Endometrium (tissue), 2 donors: Measurements from ENCODE around the gene CNTN5.

Experiments used
- FAIRE-seq: peaks from 2 replicates; lab custom pipeline; 2012; peaks lifted over from hg19 to GRCh38; lab: Jason Lieb, UNC
- donor health status: control.
- donor health status: control.

CNTN5 gene

DNA sequence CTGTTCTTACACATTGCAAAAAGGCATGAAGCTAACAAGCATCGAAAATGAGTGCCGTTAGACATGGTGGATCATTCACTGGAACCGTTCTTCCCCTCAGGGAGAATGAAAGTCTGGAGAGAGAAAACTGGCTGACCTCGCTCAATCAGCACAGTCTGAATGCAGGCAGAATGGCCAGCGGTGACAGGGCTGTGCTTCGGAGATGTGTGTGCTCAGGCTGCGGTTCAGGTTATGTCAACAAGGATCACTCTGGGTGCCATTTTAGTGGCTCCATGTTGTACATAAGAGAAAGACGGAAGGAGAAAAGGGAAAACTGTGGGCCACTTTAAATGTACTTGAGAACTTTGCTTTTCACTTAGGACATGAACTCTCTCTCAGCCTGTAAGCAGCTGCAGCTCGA, 916.6 kb downstream of the CNTN5 start:
- no peak for FAIRE-seq

- no peak for FAIRE-seq
Observed at GRCh38 chr11:99952816-99953215, 932.1 kb downstream of the CNTN5 start.

DNA sequence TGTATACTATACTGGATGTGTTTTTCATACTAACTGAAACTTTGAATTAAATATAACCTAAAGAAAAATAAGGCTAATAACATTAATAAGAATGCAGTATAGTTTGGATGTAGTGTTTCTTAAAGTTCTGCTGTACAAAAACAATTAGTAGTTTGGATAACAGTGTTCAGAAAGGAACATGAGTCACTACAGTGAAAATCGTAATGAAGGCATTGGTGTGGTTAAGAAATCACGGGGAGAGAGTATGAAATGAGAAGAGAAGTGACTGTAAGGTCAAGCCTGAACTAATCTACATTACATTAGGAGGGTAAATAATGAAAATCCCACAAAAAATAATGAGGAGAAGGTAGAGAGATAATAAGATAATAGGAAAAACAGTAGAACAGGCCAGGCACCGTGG, 939.8 kb downstream of the CNTN5 start:
- no peak for FAIRE-seq

GRCh38 chr11:99968336-99968735, 947.6 kb downstream of the CNTN5 start:
- FAIRE-seq: no peak

DNA sequence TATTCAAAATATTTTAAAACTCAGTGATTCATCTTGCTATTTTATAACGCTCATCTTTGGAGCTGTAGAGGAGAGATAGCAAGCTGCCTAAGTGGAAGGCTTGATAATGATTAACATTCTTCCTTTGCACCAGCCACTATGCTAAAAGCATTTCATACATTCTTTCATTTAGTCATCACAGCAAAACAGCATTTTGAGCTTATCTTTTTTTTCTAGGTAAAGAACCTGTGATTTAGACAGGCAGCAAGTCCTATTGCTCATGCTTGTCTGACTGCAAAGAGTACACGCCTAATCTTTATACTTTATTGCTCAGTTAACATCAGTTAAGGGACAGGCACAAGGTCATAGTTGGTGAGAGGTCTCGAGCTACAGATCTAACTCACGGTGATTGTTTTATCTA, 953.2 kb downstream of the CNTN5 start:
- no peak for FAIRE-seq

GRCh38 chr11:99979042-99979441, 958.3 kb downstream of the CNTN5 start:
- FAIRE-seq: no peak

- FAIRE-seq: no peak
Observed at GRCh38 chr11:99987821-99988470, 967.2 kb downstream of the CNTN5 start.

DNA sequence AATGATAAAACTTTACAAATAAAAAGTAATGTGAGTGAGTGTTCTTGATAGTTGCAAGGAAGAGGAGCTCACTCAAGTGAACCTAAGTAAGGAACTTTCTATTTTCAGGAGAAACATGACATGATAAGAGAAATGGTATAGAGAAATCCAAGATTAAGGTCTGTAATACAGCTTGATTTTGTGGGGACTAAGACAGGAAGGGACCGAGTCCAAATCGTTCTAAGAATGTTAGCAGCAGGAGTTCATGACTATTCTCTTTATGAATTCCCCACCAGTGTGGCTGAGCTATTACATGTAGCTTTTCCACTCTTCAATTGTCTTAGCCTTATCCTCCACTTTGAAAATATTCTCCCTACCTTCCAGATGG, 967.7 kb downstream of the CNTN5 start:
- FAIRE-seq: no peak

DNA sequence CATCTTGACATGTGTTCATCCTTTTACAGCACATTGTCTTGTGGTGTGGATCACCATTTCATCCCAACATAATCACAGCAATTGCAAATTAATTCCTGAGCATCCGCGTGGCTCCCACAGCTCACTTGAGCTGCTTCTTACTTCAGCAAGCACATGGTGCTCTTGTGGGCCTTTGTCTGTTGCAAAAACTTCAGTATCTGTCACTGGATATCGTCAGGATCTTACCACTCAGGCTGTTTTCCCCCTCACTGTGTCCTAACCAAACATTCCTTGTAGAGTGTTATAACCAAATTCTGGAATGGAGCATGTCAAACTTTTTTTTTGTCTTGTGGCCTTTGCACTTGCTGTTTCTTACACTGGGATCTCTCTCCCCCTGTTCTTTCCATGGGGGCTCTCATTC, 983.2 kb downstream of the CNTN5 start:
- no peak for FAIRE-seq

- no peak for FAIRE-seq
Observed at GRCh38 chr11:100004541-100004940, 983.8 kb downstream of the CNTN5 start.

- no peak for FAIRE-seq
Observed at GRCh38 chr11:100008417-100008816, 987.7 kb downstream of the CNTN5 start.

- no peak for FAIRE-seq
Observed at GRCh38 chr11:100009728-100010127, 989.0 kb downstream of the CNTN5 start.

DNA sequence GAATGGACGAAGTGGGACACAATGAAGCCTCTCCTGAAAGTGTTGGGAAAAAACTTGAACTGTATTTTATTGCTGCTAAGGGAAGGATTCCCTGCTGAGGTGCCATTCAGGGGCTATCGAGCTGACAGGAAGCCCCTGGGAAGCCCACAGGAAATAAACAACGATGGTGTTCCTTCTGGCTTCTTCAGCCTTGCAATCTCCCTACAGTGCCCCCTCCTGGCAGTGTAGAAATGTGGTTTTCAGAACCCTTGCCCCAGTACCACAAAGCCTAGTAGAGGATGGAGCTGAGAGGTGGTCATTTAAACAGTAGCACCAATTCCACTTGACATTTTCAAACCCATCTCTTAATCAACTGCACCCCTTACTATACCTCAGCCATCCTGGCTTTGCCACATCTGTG, 989.6 kb downstream of the CNTN5 start:
- FAIRE-seq: no peak

- FAIRE-seq: no peak
Observed at GRCh38 chr11:100011697-100012096, 990.9 kb downstream of the CNTN5 start.

DNA sequence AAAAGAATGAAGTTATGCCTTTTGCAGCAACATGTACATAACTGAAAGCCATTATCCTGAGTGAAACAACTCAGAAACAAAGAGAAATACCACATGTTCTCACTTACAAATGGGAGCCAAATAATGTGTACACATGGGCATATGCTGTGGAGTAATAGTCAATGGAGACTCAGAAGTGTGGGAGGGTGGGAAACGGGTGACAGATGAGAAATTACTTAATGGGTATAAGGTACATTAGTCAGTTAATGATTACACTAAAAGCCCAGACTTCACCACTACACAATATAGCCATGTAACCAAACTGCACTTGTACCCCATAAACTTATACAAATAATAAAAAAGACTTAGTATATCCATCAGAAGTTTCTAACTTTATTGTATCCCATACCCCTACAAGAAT, 992.3 kb downstream of the CNTN5 start:
- no peak for FAIRE-seq

DNA sequence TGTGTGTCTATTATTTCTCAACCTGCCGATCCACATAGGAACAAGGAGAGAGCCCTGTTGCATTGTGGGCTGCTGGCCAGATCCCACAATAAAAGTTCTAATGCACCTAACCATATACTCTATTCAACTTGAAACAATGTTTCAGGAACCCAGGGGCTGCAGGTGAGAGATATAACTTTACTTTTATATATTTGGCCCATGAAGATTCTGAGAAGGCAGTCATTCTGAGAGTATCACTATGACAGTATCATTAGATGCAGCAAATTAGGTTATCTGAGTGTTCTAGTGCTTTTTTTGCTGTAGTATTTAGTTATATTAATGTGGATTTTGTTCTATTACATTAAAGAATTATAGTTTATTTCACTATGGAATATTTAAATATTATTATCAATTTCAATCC, 1011.2 kb downstream of the CNTN5 start:
- no peak for FAIRE-seq

GRCh38 chr11:100061006-100061405, 1040.3 kb downstream of the CNTN5 start:
- no peak for FAIRE-seq

- no peak for FAIRE-seq
Observed at GRCh38 chr11:100066399-100066798, 1045.7 kb downstream of the CNTN5 start.

GRCh38 chr11:100068116-100068515, 1047.4 kb downstream of the CNTN5 start:
- no peak for FAIRE-seq

DNA sequence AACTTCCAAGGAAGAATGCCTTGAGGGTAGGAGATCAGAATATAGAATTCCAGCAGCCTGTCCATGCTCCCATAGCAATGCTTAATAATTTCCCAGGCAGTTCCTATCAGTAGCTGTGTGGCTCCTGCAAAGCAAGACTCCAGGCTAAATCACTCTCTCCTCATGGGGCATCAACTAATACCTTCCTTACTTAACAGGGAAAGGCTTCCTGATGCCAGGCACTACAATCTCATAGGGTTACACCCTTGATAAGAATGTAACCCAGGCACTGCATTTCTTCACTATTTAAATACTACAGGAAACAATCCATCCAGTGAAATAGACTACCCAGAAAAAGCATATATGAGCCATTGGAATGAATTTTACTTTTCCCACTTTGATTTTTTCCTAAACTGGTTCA, 1051.4 kb downstream of the CNTN5 start:
- FAIRE-seq: no peak

- FAIRE-seq: no peak
Observed at GRCh38 chr11:100080381-100080780, 1059.6 kb downstream of the CNTN5 start.

DNA sequence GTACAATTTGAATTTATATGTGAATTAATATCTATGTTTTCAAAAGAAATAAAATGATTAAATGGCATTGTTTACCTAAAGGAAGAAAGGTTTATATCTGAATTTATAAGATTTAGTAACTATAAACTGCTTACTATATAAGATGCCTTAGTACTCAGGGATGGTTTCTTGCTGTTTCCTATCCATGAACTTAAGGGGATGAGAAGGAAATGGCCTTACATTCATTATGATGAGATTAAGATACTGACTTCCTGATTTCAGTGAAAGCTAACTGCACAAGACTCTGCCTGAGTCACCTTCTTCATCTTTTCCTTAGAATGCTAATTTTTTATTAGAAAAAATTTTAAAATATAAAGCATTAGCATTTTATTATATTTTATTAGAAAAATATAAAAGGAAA, 1060.1 kb downstream of the CNTN5 start:
- no peak for FAIRE-seq

DNA sequence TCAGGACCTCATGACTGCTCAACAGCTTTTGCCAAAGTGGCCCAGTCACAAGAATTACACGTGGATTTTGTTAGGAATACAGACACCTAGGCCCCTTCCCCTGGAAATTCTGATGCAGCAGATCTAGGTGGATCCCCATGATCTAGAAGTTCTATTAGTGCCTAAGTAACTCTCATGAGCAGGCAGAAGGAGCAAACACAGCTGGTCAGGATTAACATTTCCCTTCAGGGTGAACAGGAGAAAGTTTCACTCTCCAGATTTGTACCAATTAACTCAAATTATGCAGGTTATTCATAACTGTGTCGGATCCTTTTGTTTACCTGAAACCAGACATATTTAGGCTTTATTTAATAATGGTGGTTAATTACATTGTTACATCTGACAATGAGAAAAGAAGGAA, 1072.9 kb downstream of the CNTN5 start:
- FAIRE-seq: no peak

DNA sequence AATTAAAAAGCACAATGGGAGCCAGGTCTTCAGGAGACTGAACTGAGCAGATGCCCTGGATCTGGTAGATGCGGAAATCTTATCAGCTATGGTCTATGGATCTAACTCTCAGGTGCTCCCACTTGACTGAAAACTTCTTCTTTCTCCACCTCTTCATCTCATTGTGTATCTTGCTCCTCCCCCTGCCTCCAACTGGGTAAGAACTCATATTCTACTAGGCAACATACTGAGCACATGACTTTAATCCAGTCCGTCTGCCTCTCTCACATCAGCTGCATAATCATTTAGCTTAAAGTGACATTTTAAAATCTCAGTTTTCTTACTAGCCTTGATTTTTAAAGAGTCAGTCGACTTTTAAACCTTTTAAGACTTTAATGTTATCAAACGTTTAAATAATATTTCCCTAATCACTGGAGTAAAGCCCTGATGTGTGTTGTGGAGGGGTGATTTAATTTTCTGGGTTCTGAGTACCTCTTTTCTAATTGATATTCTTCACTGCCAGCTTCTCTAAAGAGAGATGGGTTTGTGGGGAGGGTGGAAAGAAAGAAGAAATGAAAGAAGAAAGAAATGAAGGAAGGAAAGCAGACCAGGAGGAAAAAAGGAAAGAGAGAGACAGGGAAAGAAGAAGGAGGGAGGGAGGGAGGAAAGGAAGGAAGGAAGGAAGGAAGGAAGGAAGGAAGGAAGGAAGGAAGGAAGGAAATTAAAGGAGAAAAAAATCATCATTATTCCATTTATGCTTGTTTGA, 1073.5 kb downstream of the CNTN5 start:
- FAIRE-seq: no peak
